BLaER1 (cell line): Measurements from ENCODE around the gene MLC1.
A peak's percentile ranks its signal among the peaks of the same experiment; 100 is the strongest.

Experiments used
- H3K27ac ChIP-seq: shearing (Covaris generic); formaldehyde crosslinking; 2 replicates; pipeline ENCODE4 v1.8.1; 2022
- H3K27me3 ChIP-seq: shearing (Covaris generic); formaldehyde crosslinking; 2 replicates; pipeline ENCODE4 v1.8.1; 2022
- H3K36me3 ChIP-seq: shearing (Covaris generic); formaldehyde crosslinking; 2 replicates; pipeline ENCODE4 v1.8.1; 2022
- H3K4me1 ChIP-seq: shearing (Covaris generic); formaldehyde crosslinking; 2 replicates; pipeline ENCODE4 v1.8.1; 2022
- H3K4me2 ChIP-seq: shearing (Covaris generic); formaldehyde crosslinking; 2 replicates; pipeline ENCODE4 v1.8.1; 2022
- H3K4me3 ChIP-seq: shearing (Covaris generic); formaldehyde crosslinking; 2 replicates; pipeline ENCODE4 v1.8.1; 2022
- H3K9ac ChIP-seq: shearing (Covaris generic); formaldehyde crosslinking; 2 replicates; pipeline ENCODE4 v1.8.1; 2022
- H3K9me3 ChIP-seq: shearing (Covaris generic); formaldehyde crosslinking; 2 replicates; pipeline ENCODE4 v1.8.1; 2022
- H4K20me1 ChIP-seq: shearing (Covaris generic); formaldehyde crosslinking; 2 replicates; pipeline ENCODE4 v1.8.1; 2022
- Cebpa-rat ChIP-seq: shearing (Covaris generic); IDR thresholded peaks from 2 replicates; pipeline ENCODE4 v1.8.1; 2022

MLC1 gene

GRCh38 chr22:50031189-50032091 is 53.8 kb downstream of the MLC1 start:
- H3K9ac ChIP-seq, result no peak overlapping the region
- H3K27ac ChIP-seq, result no peak overlapping the region
- no peak overlapping the region for H3K4me3 ChIP-seq
- no peaks in the 10 kb centered on the region for H3K36me3 ChIP-seq
- peaks cover 12% of the 10 kb centered on the region; the same call in 1 of the 2 replicates for H3K27me3 ChIP-seq
- H4K20me1 ChIP-seq, result no peaks in the 10 kb centered on the region
- H3K9me3 ChIP-seq, result no peaks in the 10 kb centered on the region
- TF ChIP-seq Cebpa-rat, result no peak
- H3K4me1 ChIP-seq, result peaks cover 82% of the 10 kb centered on the region
- H3K4me2 ChIP-seq, result peak overlapping the region; percentile 87

- no peak overlapping the region for H3K4me3 ChIP-seq
- peak overlapping the region; percentile 85 for H3K4me2 ChIP-seq
- no peak overlapping the region for H3K9ac ChIP-seq
Observed at GRCh38 chr22:50030297-50031188, 54.7 kb downstream of the MLC1 start.

GRCh38 chr22:50027639-50028537 is 57.3 kb downstream of the MLC1 start:
- H3K36me3 ChIP-seq, result no peaks in the 10 kb centered on the region
- no peaks in the 10 kb centered on the region for H3K9me3 ChIP-seq
- H4K20me1 ChIP-seq, result no peaks in the 10 kb centered on the region
- H3K4me3 ChIP-seq, result no peak overlapping the region
- peak overlapping the region; percentile 52 for H3K4me2 ChIP-seq
- no peak overlapping the region for H3K9ac ChIP-seq
- H3K27me3 ChIP-seq, result peaks cover 12% of the 10 kb centered on the region; the same call in 1 of the 2 replicates
- peaks cover 47% of the 10 kb centered on the region for H3K4me1 ChIP-seq
- no peak for TF ChIP-seq Cebpa-rat
- 0 out of 2 replicates have a peak overlapping the region, but pooled peaks have one; percentile 30 for H3K27ac ChIP-seq

More at GRCh38 chr22:50030297-50031188, 54.7 kb downstream of the MLC1 start:
- Histone ChIP-seq H3K27ac (0 out of 2 replicates have a peak overlapping the region, but pooled peaks have one; percentile 53), H3K36me3 (no peaks in the 10 kb centered on the region), H3K4me1 (peaks cover 73% of the 10 kb centered on the region), H3K27me3 (peaks cover 12% of the 10 kb centered on the region; the same call in 1 of the 2 replicates), H4K20me1 (no peaks in the 10 kb centered on the region), H3K9me3 (no peaks in the 10 kb centered on the region)
- TF ChIP-seq Cebpa-rat, result no peak

- H3K36me3 ChIP-seq, result no peaks in the 10 kb centered on the region
- H3K27me3 ChIP-seq, result peaks cover 12% of the 10 kb centered on the region; the same call in 1 of the 2 replicates
- H3K9me3 ChIP-seq, result no peaks in the 10 kb centered on the region
- no peaks in the 10 kb centered on the region for H4K20me1 ChIP-seq
- peaks cover 28% of the 10 kb centered on the region for H3K4me1 ChIP-seq
- no peak overlapping the region for H3K9ac ChIP-seq
- no peak for TF ChIP-seq Cebpa-rat
- H3K4me3 ChIP-seq, result no peak overlapping the region
- no peak overlapping the region for H3K4me2 ChIP-seq
- no peak overlapping the region for H3K27ac ChIP-seq
Observed at GRCh38 chr22:50025993-50026392, 59.2 kb downstream of the MLC1 start.

- TF ChIP-seq Cebpa-rat, result no peak
- H3K4me3 ChIP-seq, result no peak overlapping the region
- no peak overlapping the region for H3K9ac ChIP-seq
- H3K9me3 ChIP-seq, result peaks cover 12% of the 10 kb centered on the region; the same call in 1 of the 2 replicates
- peaks cover under 1% of the 10 kb centered on the region for H3K4me1 ChIP-seq
- H3K27ac ChIP-seq, result no peak overlapping the region
- H4K20me1 ChIP-seq, result no peaks in the 10 kb centered on the region
- H3K4me2 ChIP-seq, result no peak overlapping the region
- H3K27me3 ChIP-seq, result peaks cover 23% of the 10 kb centered on the region
- no peaks in the 10 kb centered on the region for H3K36me3 ChIP-seq
Observed at GRCh38 chr22:50022171-50022819, 62.9 kb downstream of the MLC1 start.

- H3K36me3 ChIP-seq, result no peaks in the 10 kb centered on the region
- peaks cover 40% of the 10 kb centered on the region for H3K27me3 ChIP-seq
- H3K4me3 ChIP-seq, result no peak overlapping the region
- H4K20me1 ChIP-seq, result 0 out of 2 replicates have a peak, but pooled peaks cover 6% of the 10 kb centered on the region
- H3K9ac ChIP-seq, result no peak overlapping the region
- no peak overlapping the region for H3K4me2 ChIP-seq
- no peak overlapping the region for H3K27ac ChIP-seq
- TF ChIP-seq Cebpa-rat, result no peak
- H3K9me3 ChIP-seq, result peaks cover 12% of the 10 kb centered on the region; the same call in 1 of the 2 replicates
- H3K4me1 ChIP-seq, result no peaks in the 10 kb centered on the region
Observed at GRCh38 chr22:50020606-50021005, 64.6 kb downstream of the MLC1 start.

- H3K9ac ChIP-seq, result no peak overlapping the region
- TF ChIP-seq Cebpa-rat, result no peak
- H3K27me3 ChIP-seq, result peaks cover 52% of the 10 kb centered on the region
Observed at GRCh38 chr22:50019316-50019715, 65.9 kb downstream of the MLC1 start.

GRCh38 chr22:50018608-50019285 is 66.5 kb downstream of the MLC1 start:
- H3K9ac ChIP-seq, result no peak overlapping the region
- peaks cover 16% of the 10 kb centered on the region; the same call in 1 of the 2 replicates for H4K20me1 ChIP-seq
- peaks cover 57% of the 10 kb centered on the region for H3K27me3 ChIP-seq
- no peak overlapping the region for H3K4me3 ChIP-seq
- no peaks in the 10 kb centered on the region for H3K36me3 ChIP-seq
- no peak overlapping the region; the same call in 1 of the 2 replicates for H3K4me2 ChIP-seq
- H3K27ac ChIP-seq, result no peak overlapping the region
- no peak for TF ChIP-seq Cebpa-rat
- H3K4me1 ChIP-seq, result peaks cover 9% of the 10 kb centered on the region; the same call in 1 of the 2 replicates
- peaks cover 12% of the 10 kb centered on the region; the same call in 1 of the 2 replicates for H3K9me3 ChIP-seq

More at GRCh38 chr22:50019316-50019715, 65.9 kb downstream of the MLC1 start:
- Histone ChIP-seq H3K36me3 (no peaks in the 10 kb centered on the region), H3K9me3 (peaks cover 12% of the 10 kb centered on the region; the same call in 1 of the 2 replicates), H3K4me1 (peaks cover 8% of the 10 kb centered on the region; the same call in 1 of the 2 replicates), H4K20me1 (peaks cover 12% of the 10 kb centered on the region; the same call in 1 of the 2 replicates), H3K27ac (no peak overlapping the region), H3K4me3 (no peak overlapping the region), H3K4me2 (no peak overlapping the region)
